ENCODE data around the gene ADAMTS19.
"Not testable (repeated sequence)": the region's sequence is repeated elsewhere in the genome, so short reads cannot be mapped to it uniquely, and the experiment has no call there.

Gene ADAMTS19, protein sequence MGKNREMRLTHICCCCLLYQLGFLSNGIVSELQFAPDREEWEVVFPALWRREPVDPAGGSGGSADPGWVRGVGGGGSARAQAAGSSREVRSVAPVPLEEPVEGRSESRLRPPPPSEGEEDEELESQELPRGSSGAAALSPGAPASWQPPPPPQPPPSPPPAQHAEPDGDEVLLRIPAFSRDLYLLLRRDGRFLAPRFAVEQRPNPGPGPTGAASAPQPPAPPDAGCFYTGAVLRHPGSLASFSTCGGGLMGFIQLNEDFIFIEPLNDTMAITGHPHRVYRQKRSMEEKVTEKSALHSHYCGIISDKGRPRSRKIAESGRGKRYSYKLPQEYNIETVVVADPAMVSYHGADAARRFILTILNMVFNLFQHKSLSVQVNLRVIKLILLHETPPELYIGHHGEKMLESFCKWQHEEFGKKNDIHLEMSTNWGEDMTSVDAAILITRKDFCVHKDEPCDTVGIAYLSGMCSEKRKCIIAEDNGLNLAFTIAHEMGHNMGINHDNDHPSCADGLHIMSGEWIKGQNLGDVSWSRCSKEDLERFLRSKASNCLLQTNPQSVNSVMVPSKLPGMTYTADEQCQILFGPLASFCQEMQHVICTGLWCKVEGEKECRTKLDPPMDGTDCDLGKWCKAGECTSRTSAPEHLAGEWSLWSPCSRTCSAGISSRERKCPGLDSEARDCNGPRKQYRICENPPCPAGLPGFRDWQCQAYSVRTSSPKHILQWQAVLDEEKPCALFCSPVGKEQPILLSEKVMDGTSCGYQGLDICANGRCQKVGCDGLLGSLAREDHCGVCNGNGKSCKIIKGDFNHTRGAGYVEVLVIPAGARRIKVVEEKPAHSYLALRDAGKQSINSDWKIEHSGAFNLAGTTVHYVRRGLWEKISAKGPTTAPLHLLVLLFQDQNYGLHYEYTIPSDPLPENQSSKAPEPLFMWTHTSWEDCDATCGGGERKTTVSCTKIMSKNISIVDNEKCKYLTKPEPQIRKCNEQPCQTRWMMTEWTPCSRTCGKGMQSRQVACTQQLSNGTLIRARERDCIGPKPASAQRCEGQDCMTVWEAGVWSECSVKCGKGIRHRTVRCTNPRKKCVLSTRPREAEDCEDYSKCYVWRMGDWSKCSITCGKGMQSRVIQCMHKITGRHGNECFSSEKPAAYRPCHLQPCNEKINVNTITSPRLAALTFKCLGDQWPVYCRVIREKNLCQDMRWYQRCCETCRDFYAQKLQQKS

DNA sequence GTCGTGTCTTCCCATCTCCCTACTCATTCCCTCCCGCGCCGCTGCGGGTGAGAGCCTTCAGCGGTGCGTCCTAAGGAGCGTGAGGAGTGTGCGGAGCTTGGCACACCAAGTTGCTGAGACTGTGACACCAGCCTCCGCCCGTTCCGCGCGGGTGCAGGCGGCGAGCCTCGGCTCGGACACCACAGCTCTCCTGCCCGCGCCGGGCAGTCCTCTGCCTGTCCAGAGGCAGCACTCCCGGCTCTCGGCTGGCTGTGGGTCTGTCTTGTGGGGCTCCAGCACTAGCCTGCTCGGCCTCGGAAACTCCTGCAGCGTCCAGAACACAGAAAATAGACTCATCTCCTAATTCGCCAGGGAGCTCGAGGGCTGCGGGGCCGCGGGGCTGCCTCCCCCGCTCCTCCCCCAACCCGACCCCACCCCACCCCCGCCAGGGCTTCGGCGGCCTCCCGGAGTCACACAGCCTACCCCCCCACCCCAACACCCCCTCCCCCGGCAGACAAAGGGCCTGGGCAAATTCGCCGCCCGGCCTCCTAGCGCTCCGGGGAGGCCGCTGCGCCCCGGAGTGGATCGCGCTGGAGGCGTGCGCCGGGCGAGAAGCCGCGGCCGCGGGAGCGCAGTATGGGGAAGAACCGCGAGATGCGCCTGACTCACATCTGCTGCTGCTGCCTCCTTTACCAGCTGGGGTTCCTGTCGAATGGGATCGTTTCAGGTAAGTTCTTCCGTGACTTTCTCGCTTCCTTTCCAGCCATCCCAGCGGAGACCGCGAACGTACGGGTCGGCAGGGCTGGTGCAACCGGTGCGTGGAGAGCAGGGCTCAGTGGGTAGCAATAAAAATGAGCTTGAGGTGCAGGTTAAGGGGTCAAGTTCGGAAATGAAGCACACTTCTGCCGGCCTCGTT is at the start of gene ADAMTS19:
Gene ADAMTS19, plus strand, starts transcription at position 522 of the 895 bp plus-strand sequence. Its CDS starts 94 bp downstream, at position 616.
- in situ Hi-C loops (cut with MboI; ENCODE audit: low sequenced_read_pairs), result no loop called here

DNA sequence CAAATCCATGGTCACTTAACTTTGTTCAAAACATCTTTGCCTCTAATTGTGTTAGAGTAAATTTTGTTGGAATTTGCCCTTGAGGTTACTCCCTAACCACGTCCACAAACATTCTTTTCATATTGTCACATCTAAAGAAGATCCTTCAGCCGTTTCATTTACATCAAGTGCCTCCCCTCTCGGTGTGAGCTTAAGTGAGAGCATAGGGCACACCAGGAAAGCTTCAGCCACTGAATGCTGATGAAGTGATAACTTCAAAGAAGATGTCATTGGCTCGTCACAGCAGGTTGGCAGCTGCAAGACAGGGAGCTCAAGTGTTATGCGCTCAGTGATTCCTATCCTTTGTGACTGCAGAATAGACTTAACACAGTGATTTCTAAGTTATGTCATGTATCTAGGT is 49.6 kb upstream of the ADAMTS19 start:
- in situ Hi-C loops (cut with MboI; ENCODE audit: low sequenced_read_pairs), result no loop called here

DNA sequence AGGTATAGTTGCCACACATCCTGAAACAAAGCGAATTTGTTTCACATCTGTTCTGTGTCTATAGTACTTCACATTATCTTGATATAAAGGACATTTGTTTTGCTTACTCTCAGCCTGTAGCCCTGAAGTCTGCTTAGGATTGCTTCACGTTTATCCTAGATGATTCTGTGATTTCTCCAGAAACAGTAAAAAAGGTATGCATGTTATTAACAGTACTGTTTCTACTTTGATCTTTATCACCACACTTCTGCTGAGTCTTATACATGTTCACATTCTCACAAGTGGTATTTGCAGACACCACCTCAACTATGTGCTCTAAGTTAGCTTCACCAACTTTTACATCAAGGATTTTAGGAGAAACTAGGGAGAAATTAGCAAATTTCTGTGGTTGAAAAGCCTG is 47.4 kb upstream of the ADAMTS19 start:
- in situ Hi-C loops (cut with MboI; ENCODE audit: low sequenced_read_pairs), result no loop called here

DNA sequence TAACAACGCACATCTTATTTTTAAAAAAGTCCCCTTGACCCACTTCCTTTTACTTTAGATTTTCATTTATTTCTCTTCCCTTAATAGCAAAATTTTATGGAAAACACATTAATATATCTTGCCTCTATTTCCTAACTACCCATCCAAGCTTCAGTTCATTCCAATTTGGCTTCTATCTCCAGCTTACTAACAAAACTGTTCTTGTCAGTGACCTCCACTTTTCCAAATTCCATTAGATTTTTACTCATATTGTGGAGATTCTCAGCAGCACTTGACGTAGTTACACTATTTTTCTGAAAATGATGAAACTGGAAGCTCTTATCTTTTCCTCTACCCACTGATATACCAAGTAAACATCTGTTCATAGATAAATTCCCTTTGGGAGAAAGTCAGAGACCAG is 46.5 kb upstream of the ADAMTS19 start:
- in situ Hi-C loops (cut with MboI; ENCODE audit: low sequenced_read_pairs), result no loop called here

DNA sequence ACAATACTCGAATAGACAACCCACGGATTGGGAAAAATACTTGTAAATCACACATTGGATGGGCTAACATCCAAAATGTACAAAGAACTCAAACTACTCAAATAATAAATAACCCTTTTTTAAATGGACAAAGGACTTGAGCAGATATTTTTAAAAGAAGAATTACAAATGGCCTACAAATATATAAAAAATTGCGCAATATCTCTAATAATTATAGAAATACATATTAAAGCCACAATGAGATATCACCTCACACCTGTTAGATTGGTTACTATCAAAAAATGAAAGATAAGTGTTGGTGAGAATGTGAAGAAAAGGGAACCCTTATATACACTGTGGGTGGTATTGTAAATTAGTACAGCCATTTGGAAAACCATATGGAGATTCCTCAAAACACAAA is 40.8 kb upstream of the ADAMTS19 start:
- in situ Hi-C loops (cut with MboI; ENCODE audit: low sequenced_read_pairs), result no loop called here

DNA sequence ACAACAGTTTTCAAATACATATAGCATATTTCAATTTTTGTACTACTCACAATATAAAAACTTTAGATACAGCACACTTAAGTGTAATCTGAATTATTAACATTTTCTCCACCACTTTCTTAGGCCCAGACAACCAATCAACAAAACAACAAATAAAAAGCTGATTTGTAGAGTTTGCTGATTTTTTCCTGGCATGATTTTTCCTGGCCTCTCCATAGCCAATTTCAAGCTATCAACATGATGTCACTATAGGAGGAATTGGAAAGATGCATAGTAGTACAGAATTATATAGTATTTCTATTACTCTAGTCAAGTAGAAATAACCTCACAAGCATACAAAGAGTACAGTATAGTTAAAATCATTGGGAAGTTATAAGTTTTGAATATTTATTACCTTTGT is 35.1 kb upstream of the ADAMTS19 start:
- in situ Hi-C loops (cut with MboI; ENCODE audit: low sequenced_read_pairs), result no loop called here

DNA sequence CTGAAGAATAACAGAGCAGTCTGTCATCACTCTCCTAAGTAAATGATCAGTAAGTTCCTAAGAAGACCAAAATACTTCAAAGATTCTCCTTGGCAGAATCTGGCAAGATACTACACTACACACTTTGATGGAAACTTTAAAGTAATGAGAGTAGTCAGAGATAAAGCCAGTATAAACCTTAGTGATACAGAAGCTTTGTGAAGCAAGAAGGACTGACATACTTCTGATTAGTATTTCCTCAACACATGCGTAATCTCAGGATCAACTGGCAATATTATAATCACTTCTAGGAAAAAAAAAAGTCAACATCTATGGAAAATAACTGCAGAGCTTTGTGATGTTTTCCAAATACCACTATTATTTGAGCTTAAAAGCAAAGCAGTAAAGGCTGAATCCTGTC is 34.0 kb upstream of the ADAMTS19 start:
- in situ Hi-C loops (cut with MboI; ENCODE audit: low sequenced_read_pairs), result no loop called here

DNA sequence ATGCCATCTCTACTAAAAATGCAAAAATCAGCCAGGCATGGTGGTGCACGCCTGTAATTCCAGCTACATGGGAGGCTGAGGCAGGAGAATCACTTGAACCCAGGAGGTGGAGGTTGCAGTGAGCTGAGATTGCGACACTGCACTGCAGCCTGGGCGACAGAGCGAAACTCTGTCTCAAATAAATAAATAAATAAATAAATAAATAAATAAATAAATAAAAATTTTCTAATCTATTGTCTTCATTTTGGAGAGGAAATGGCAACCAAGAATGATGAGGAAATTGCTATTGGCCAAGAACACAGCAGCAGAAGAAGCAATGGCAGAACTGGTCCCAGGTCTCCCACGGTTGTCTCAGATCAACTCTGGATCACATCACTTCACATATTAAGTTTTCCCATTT is 31.5 kb upstream of the ADAMTS19 start:
- in situ Hi-C loops (cut with MboI; ENCODE audit: low sequenced_read_pairs), result not testable (repeated sequence)

DNA sequence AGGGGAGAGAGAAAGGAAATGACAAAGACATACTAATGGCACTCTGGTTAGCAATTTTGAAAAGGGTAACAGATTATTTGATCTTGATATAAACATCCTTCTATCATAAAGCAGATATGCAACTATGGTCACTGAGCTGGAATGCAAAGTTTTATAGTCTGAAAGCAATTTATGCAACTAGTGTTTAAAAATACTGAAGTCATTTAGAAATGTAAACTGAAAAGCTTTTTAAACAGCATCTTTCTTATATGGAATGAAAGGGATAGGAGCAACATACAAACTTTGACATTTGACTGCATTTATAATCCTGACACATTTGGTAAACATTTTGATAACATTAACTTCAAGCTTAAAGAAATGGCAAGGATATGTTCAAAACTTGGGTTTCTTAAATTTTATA is 28.7 kb upstream of the ADAMTS19 start:
- in situ Hi-C loops (cut with MboI; ENCODE audit: low sequenced_read_pairs), result no loop called here

DNA sequence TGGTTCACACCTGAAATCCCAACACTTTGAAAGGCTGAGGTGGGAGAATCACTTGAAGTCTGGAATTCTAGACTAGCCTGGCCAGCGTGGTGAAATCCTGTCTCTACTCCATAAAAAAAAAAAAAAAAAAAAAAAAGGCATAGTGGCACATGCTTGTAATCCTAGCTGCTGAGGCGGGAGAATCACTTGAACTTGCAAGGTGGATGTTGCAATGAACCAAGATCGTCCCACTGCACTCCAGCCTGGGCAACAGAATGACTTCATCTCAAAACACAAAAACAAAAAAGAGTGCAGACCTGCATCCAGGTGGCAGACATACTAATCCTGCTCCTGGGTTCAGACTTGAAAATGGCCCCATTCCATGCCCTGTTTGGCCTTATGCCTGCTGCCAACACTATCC is 21.8 kb upstream of the ADAMTS19 start:
- in situ Hi-C loops (cut with MboI; ENCODE audit: low sequenced_read_pairs), result no loop called here

DNA sequence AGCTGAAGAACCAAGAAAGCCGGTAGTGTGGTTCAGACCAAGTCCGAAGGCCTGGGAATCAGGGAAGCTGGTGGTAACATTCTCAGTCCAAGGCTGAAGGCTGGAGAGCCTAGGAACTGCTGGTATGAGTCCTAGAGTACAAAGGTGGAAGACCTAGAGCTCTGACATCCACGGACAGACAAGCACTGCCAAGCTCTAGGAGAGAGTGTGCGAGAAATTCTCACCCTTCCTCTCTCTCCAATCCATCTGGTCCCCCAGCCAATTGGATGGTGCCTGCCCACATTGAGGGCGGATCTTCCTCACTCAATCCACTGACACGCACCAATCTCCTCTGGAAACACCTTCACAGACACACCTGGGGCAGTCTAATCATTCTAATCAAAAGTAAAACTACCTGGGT is 19.7 kb upstream of the ADAMTS19 start:
- in situ Hi-C loops (cut with MboI; ENCODE audit: low sequenced_read_pairs), result no loop called here

DNA sequence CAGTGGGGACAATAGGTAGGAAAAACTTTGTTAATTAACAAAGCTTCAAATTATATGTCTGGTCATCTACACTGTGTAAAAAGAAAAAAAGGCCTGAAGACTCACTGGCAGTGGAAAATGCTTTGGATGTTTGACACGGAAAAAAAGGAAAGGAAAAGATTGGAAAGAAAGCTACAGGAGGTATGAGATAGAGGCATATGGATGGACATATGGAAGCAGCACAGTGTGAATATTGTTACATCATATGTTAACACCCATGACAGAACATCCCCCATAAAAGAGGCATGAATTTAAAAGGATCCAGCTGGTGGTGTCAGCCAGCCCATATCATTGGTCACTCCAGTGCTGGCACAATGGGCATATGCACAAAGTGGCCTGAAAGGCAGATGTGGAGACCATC is 19.0 kb upstream of the ADAMTS19 start:
- in situ Hi-C loops (cut with MboI; ENCODE audit: low sequenced_read_pairs), result no loop called here

DNA sequence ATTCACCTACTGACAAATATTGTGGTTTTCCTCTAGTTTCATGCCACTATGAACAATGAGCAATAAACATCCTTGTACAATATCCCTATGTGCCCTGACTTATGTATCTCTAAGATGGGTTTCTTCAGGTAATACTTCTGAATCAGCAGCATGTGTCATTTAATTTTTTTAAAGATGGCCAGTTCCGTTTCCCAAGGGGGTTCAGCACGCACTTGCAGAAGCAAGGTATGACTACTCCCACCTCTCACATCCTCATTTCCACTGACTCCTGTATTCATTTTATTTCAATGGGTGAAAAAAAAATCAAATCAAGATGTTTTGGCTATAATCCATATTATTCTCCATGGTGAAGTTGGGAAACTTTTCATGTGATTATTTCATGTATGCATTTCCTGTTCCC is 14.7 kb upstream of the ADAMTS19 start:
- in situ Hi-C loops (cut with MboI; ENCODE audit: low sequenced_read_pairs), result no loop called here

DNA sequence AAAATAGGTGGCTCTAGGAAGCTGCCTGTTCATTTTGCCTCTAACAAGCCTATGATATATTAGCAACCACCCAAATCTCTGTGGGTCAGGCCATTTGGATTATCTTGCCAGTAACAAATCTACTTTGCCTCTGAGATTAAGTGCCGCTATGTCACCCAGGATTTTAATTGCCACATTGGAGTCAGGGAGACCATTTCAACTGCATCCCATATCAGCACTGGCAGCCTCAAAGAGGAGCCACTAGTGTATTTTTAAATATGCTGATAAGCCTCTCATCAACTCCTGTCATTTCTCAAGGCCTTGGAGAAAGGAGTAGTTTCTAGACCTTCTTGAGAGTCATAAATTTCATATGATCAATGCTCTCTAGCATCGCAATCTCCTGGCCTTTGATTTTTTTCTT is 12.1 kb upstream of the ADAMTS19 start:
- in situ Hi-C loops (cut with MboI; ENCODE audit: low sequenced_read_pairs), result no loop called here

DNA sequence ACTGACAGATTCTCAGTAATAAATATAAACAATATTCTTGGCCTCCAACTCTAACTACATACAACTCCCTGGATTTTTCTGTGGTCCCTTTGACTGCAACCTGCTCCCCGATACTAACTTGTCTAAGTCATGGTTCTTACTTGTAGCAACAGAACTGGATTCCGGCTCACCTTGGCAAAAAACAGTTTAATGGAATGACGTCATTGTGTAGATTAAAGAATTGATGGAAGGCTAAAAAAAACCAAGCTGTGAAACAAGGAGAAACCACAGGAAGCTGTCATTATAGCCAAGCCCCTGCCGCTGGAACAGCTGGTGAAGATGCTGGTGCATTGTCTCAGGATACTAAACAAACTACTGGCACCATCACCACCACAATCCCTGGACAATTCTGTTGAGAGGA is 11.4 kb upstream of the ADAMTS19 start:
- in situ Hi-C loops (cut with MboI; ENCODE audit: low sequenced_read_pairs), result no loop called here

DNA sequence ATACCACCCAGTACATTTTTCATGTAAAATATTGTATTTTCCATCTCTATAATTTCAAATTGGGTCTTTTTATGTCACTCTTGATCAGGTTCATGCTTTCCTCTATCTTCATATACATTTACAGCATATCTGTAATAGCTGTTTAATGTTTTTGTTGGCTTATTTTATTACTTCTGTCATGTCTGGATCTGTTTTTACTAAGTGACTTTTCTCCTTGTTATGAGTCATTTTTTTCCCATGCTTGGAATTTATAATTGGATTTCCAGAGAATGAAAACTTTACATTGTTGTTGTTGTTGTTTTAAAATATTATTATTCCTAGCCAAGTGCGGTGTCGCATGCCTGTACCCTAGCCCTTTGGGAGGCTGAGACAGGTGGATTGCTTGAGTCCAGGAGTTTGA is 5.6 kb upstream of the ADAMTS19 start:
- in situ Hi-C loops (cut with MboI; ENCODE audit: low sequenced_read_pairs), result no loop called here

DNA sequence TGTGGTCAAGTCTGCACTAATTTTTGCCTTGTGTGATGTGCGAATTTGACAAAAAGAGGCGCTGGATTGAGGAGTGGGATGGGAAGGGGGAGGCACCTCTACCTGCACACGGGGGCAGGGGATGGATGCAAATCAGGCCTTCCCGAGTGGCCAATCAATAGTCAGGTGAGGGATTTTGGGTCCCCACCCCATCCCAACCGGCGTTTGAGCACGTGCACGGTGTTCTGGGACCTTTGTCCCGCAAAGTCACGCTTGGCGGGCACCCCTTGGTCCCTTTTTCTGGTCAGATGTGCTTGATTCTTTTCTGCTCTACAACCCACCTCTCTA is 685 bp upstream of the ADAMTS19 start:
- in situ Hi-C loops (cut with MboI; ENCODE audit: low sequenced_read_pairs), result no loop called here

DNA sequence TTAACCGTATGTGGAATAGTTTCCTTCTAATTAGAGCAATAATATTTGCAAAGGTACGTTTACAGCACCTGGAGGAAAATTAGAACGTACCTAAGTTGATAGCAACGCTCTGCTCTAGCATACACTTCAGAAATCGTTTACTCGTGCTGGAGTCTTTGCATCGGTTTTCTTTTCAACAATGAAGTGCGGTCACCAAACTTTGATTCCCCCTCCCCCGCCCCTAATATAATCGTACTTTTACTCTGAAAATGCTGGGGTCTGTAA is 506 bp downstream of the ADAMTS19 start:
- in situ Hi-C loops (cut with MboI; ENCODE audit: low sequenced_read_pairs), result no loop called here

DNA sequence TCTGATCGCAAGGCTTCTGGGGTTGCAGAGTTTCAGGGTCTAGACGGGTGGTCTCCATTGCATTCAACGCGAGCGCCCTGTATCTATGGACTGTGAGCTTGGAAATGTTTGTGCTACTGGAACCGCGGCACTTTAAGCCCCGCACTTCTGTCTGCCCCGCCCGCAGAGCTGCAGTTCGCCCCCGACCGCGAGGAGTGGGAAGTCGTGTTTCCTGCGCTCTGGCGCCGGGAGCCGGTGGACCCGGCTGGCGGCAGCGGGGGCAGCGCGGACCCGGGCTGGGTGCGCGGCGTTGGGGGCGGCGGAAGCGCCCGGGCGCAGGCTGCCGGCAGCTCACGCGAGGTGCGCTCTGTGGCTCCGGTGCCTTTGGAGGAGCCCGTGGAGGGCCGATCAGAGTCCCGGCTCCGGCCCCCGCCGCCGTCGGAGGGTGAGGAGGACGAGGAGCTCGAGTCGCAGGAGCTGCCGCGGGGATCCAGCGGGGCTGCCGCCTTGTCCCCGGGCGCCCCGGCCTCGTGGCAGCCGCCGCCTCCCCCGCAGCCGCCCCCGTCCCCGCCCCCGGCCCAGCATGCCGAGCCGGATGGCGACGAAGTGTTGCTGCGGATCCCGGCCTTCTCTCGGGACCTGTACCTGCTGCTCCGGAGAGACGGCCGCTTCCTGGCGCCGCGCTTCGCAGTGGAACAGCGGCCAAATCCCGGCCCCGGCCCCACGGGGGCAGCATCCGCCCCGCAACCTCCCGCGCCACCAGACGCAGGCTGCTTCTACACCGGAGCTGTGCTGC is 1.0 kb downstream of the ADAMTS19 start:
- in situ Hi-C loops (cut with MboI; ENCODE audit: low sequenced_read_pairs), result no loop called here

DNA sequence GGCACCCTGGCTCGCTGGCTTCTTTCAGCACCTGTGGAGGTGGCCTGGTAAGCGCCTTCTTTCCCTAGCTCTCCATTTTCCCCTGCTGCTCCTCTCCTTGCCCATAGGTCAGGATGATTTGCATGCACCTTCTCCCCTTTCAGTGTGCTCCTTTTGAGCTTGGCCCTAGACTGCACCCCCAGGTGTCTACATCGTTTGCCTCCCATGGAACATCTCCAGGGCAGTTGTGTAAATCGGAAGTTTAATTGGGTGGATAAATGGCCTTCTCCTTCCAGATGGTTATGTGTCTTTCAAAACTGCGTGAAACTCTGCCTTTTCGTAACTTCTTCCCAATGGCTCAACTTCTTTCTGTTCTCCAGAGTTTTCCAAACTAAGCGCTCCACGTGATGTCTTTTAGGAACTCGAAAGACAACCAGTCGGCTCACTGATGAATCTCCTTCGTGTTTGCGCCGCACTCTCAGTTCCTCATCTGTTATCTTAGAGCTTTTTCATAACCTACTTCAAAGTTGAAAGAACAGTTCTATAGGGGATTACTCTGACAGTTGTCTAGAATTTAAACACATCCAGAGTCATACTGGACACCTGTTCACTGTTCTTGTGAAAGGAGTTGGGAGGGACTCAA is 1.7 kb downstream of the ADAMTS19 start:
- in situ Hi-C loops (cut with MboI; ENCODE audit: low sequenced_read_pairs), result no loop called here
